GM10266 (cell line): ENCODE results near the gene ZC3HAV1.
"Not testable (repeated sequence)": the region's sequence is repeated elsewhere in the genome, so short reads cannot be mapped to it uniquely, and the experiment has no call there.

Source experiments
- DNase-seq: peaks from one replicate; pipeline ENCODE4 v3.0.0; 2012; ENCODE audit errors: extremely low spot score
- CTCF ChIP-seq: IDR thresholded peaks from 2 replicates; pipeline ENCODE4 v1.5.1; 2012; ENCODE audit warnings: mild to moderate bottlenecking, low read depth; ENCODE audit not compliant: control insufficient read depth, insufficient read depth; ENCODE audit errors: missing control alignments

Gene ZC3HAV1

DNA sequence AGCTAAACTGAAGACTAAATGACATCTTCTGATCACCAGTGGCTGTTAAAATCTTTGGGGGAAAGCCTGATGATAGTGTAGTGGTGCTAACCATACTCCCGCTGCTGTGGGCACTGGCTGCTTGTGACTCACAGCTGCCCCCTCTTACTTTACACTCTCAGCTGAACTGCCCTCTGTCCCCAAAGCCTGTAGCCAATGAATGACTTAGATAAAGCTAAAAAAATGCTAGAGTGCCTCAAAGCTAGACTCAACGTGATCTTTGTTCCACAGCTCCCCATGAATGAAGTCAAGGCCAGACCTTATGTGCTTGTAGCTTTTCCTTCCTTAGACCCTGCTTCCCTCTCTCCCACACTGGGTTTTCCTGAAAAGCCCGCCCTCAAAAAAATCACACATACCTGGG, 80.2 kb downstream of the ZC3HAV1 start:
- DNase-seq = no peak
- no peak for TF ChIP-seq CTCF

- no peak for TF ChIP-seq CTCF
- DNase-seq = no peak
Observed at GRCh38 chr7:139026551-139026950, 83.0 kb downstream of the ZC3HAV1 start.

- not testable (repeated sequence) for DNase-seq
Observed at GRCh38 chr7:139025861-139026260, 83.7 kb downstream of the ZC3HAV1 start.

GRCh38 chr7:139023076-139023475, 86.4 kb downstream of the ZC3HAV1 start:
- no peak for DNase-seq

GRCh38 chr7:139022286-139022685, 87.2 kb downstream of the ZC3HAV1 start:
- no peak for TF ChIP-seq CTCF
- DNase-seq = no peak

More at GRCh38 chr7:139023076-139023475, 86.4 kb downstream of the ZC3HAV1 start:
- no peak for TF ChIP-seq CTCF

DNA sequence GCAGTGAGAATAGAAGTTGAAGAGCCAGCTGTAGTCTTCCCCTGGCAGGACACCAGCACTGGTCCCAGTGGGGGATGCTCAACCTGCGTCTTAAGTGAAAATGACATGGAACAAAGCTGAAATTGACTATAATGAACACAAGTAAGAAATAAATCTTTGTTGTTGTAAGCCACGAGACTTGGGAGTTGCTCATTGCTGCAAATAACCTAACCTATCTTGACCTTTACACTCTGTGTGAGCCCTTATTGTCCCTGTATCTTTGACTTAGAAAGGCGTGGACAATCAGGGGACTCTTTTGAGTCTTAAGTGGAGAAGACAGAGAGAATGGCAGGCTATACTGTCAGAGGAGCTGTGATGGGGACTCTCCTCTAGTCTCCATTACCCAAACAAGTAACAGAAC, 90.6 kb downstream of the ZC3HAV1 start:
- no peak for TF ChIP-seq CTCF
- no peak for DNase-seq

GRCh38 chr7:139016931-139017511, 92.5 kb downstream of the ZC3HAV1 start:
- DNase-seq = peak; percentile 78
- peak; percentile 70 for TF ChIP-seq CTCF

- no peak for DNase-seq
- no peak for TF ChIP-seq CTCF
Observed at GRCh38 chr7:139011373-139011772, 98.1 kb downstream of the ZC3HAV1 start.
